Suprapubic skin (tissue), 4 donors: Measurements from ENCODE around the gene ABCB1.

ENCODE experiments used
- EP300 ChIP-seq: sonication (generic); formaldehyde crosslinking; IDR thresholded peaks from one replicate; pipeline ENCODE4 v1.6.1; 2017; ENCODE audit warnings: antibody characterized with exemption
- POLR2A ChIP-seq, 2 donors: fragments of 450-650 bp; IDR thresholded peaks; one replicate each; pipeline ENCODE4 v1.6.1; 2017; ENCODE audit warnings: antibody characterized with exemption in 2 of 2, mild to moderate bottlenecking in 2 of 2, moderate library complexity in 2 of 2
- POLR2AphosphoS5 ChIP-seq, 3 donors: sonication (generic); formaldehyde crosslinking; IDR thresholded peaks; one replicate each; pipeline ENCODE4 v1.6.1; 2017; ENCODE audit warnings: antibody characterized with exemption in 3 of 3
- TF ChIP-seq, protein P1 (sequence below), 2 donors: fragments of 200-600 bp in 1 of 2; fragments of 450-650 bp in 1 of 2; sonication (generic) in 1 of 2; IDR thresholded peaks; one replicate each; pipeline ENCODE4 v1.5.1; 2016 to 2019; ENCODE audit warnings: antibody characterized with exemption in 2 of 2, mild to moderate bottlenecking in 1 of 2, moderate library complexity in 1 of 2

DNA sequence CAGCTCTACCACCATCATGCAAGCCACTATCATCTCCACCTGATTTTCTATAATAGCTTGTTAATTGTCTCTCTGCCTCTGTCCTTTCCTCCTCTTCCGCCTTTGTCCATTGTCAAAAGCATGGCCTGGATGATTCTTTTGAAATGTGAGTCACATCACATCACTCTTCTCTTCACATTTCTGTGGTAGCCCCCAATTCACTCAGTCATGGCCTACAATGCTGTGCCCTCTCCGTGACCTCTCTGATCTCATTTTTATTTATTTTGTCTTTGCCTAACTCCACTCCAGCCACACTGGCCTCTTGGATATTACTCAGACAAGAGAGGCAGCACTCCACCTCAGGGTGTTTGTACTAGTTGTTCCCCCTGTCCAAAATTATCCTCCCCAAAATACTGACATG, 120.3 kb downstream of the ABCB1 start:
- no peak for TF ChIP-seq POLR2A (IDR thresholded peaks at IDR 0.05)
- TF ChIP-seq, protein P1, sequence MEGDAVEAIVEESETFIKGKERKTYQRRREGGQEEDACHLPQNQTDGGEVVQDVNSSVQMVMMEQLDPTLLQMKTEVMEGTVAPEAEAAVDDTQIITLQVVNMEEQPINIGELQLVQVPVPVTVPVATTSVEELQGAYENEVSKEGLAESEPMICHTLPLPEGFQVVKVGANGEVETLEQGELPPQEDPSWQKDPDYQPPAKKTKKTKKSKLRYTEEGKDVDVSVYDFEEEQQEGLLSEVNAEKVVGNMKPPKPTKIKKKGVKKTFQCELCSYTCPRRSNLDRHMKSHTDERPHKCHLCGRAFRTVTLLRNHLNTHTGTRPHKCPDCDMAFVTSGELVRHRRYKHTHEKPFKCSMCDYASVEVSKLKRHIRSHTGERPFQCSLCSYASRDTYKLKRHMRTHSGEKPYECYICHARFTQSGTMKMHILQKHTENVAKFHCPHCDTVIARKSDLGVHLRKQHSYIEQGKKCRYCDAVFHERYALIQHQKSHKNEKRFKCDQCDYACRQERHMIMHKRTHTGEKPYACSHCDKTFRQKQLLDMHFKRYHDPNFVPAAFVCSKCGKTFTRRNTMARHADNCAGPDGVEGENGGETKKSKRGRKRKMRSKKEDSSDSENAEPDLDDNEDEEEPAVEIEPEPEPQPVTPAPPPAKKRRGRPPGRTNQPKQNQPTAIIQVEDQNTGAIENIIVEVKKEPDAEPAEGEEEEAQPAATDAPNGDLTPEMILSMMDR (IDR thresholded peaks at IDR 0.05): no peak
- no peak for TF ChIP-seq EP300
- TF ChIP-seq POLR2AphosphoS5 (IDR thresholded peaks at IDR 0.05): no peak
